ENCODE results near the gene OR2M2.

DNA sequence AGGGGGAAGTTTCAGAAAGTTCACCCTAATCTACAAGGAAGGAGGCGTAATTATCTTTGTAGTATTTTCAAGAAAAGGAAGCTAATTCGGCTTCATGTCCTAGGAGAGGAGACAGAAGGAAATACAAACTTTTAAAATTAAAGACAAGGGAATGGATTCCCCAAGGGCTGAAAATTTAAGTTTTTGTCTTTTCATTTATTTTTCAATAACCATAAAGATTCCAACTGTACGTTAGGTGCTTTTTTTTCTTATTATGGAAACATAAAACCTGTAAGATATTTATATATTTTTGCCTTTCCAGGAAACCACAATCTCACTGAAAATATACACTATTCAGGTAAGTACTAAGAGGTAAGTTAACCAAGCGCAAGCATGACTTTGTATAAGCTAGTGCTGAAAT is 22.3 kb downstream of the OR2M2 start, which contains the start of gene OR2M3:
- TF ChIP-seq, protein P1, sequence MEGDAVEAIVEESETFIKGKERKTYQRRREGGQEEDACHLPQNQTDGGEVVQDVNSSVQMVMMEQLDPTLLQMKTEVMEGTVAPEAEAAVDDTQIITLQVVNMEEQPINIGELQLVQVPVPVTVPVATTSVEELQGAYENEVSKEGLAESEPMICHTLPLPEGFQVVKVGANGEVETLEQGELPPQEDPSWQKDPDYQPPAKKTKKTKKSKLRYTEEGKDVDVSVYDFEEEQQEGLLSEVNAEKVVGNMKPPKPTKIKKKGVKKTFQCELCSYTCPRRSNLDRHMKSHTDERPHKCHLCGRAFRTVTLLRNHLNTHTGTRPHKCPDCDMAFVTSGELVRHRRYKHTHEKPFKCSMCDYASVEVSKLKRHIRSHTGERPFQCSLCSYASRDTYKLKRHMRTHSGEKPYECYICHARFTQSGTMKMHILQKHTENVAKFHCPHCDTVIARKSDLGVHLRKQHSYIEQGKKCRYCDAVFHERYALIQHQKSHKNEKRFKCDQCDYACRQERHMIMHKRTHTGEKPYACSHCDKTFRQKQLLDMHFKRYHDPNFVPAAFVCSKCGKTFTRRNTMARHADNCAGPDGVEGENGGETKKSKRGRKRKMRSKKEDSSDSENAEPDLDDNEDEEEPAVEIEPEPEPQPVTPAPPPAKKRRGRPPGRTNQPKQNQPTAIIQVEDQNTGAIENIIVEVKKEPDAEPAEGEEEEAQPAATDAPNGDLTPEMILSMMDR (IDR thresholded peaks at IDR 0.05) = no peak
- no peak for TF ChIP-seq POLR2A (IDR thresholded peaks at IDR 0.05)

All from Peyer's patch (tissue), 4 donors.